ENCODE data around the gene RXRG.

- TF ChIP-seq CTCF (IDR thresholded peaks at IDR 0.05; ENCODE audit: borderline replicate concordance, extremely low read depth, low read length, poor library complexity, severe bottlenecking) (no peak), EZH2 (IDR thresholded peaks at IDR 0.05; ENCODE audit: borderline replicate concordance, low read depth, low read length, severe bottlenecking) (no peak)
These were observed 462 bp upstream of the RXRG start for GRCh38 chr1:165445388-165445787.
